ENCODE measurements around the gene FCSK.
A peak's percentile ranks its signal among the peaks of the same experiment; 100 is the strongest.

The FCSK gene

GRCh38 chr16:70433458-70434103 is 20.8 kb upstream of the FCSK start:
- no peak for TF ChIP-seq CTCF (IDR thresholded peaks at IDR 0.05; ENCODE audit: borderline replicate concordance, insufficient read depth, low read depth, low read length)
- H3K4me3 ChIP-seq (ENCODE audit: low read depth, low read length), result peak overlapping the region; percentile 22

GRCh38 chr16:70434484-70435260 is 19.7 kb upstream of the FCSK start:
- H3K4me3 ChIP-seq (ENCODE audit: low read depth, low read length), result no peak overlapping the region
- TF ChIP-seq CTCF (IDR thresholded peaks at IDR 0.05; ENCODE audit: borderline replicate concordance, insufficient read depth, low read depth, low read length), result no peak

GRCh38 chr16:70437017-70437581 is 17.3 kb upstream of the FCSK start:
- TF ChIP-seq CTCF (IDR thresholded peaks at IDR 0.05; ENCODE audit: borderline replicate concordance, insufficient read depth, low read depth, low read length), result no peak
- peak overlapping the region; percentile 95 for H3K4me3 ChIP-seq (ENCODE audit: low read depth, low read length)

GRCh38 chr16:70437582-70438557 is 16.5 kb upstream of the FCSK start:
- peak overlapping the region; percentile 95 for H3K4me3 ChIP-seq (ENCODE audit: low read depth, low read length)
- no peak for TF ChIP-seq CTCF (IDR thresholded peaks at IDR 0.05; ENCODE audit: borderline replicate concordance, insufficient read depth, low read depth, low read length)

- TF ChIP-seq CTCF (IDR thresholded peaks at IDR 0.05; ENCODE audit: borderline replicate concordance, insufficient read depth, low read depth, low read length), result no peak
- peak overlapping the region; percentile 95 for H3K4me3 ChIP-seq (ENCODE audit: low read depth, low read length)
Observed at GRCh38 chr16:70438585-70438968, 15.8 kb upstream of the FCSK start.

- H3K4me3 ChIP-seq (ENCODE audit: low read depth, low read length), result peak within 1 kb of the TSS; percentile 95
- no peak for TF ChIP-seq CTCF (IDR thresholded peaks at IDR 0.05; ENCODE audit: borderline replicate concordance, insufficient read depth, low read depth, low read length)
Observed at GRCh38 chr16:70438969-70439862, 15.2 kb upstream of the FCSK start, which contains the start of gene ST3GAL2. ST3GAL2 (minus strand) TSS chr16:70439100; CDS start chr16:70398530, 40,570 bp downstream.

Measured in GM12875 (cell line).